ENCODE data around the gene MCF2L.

Gene MCF2L

DNA sequence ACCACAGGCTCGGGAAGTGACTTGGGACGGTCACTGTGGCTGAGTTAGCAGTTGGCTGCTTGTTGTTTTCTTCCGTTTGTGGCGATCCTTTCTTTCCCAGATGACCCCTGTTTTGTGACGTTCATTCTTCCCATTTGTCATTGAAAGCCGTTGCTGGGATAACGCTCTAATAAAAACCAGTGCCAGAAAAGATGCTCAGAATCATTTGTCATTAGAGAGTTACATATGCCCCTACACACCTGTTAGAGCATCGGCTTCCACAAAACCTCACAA, 39.3 kb upstream of the MCF2L start:
- Histone ChIP-seq H3K18ac (ENCODE audit: low read depth in 1 of 2, low read length in 2 of 2) (no peak overlapping the region), H2BK120ac (ENCODE audit: low read depth, low read length) (no peak overlapping the region), H3K4me2 (ENCODE audit: low read length, poor library complexity, severe bottlenecking) (no peak overlapping the region), H4K8ac (ENCODE audit: low read length) (no peak overlapping the region), H2AFZ (ENCODE audit: low read depth, low read length) (no peak overlapping the region), H3K9me3 (ENCODE audit: control insufficient read depth, low read length) (peaks cover 7% of the 10 kb centered on the region), H2BK12ac (ENCODE audit: low read length in 2 of 2) (no peak overlapping the region), H3K23ac (ENCODE audit: low read length in 2 of 2) (no peak overlapping the region), H3K27ac (ENCODE audit: low read length, poor library complexity, severe bottlenecking) (no peak overlapping the region), H4K91ac (ENCODE audit: low read length) (no peak overlapping the region), H3K14ac (ENCODE audit: low read length in 2 of 2) (no peak overlapping the region), H3K4me1 (ENCODE audit: control insufficient read depth, insufficient read depth, low read depth, low read length) (peaks cover 18% of the 10 kb centered on the region), H2AK5ac (ENCODE audit: low read length, severe bottlenecking) (no peak overlapping the region), H2BK5ac (ENCODE audit: low read depth, low read length, poor library complexity, severe bottlenecking) (no peak overlapping the region), H3K9ac (ENCODE audit: low read length) (no peak overlapping the region), H3K4me3 (ENCODE audit: insufficient read depth in 1 of 2, low read depth in 1 of 2, low read length in 2 of 2) (no peak overlapping the region), H3K79me1 (replicated peaks; ENCODE audit: low read length, poor library complexity, severe bottlenecking) (no peaks in the 10 kb centered on the region), H3K36me3 (ENCODE audit: control insufficient read depth in 1 of 2, insufficient read depth in 2 of 2, low read depth in 1 of 2, low read length in 2 of 2) (no peaks in the 10 kb centered on the region), H2BK15ac (ENCODE audit: low read depth, poor library complexity, severe bottlenecking) (no peak overlapping the region), H3K4ac (ENCODE audit: low read depth in 1 of 2, low read length in 2 of 2) (no peak overlapping the region), H3K27me3 (ENCODE audit: control insufficient read depth in 1 of 2, insufficient read depth in 1 of 2, low read length in 2 of 2) (peaks cover 15 to 80% of the 10 kb centered on the region in 2 experiments)
- DNase-seq = no peak
- WGBS = 87% methylated on average over 8 of the region's 8 CpGs

DNA sequence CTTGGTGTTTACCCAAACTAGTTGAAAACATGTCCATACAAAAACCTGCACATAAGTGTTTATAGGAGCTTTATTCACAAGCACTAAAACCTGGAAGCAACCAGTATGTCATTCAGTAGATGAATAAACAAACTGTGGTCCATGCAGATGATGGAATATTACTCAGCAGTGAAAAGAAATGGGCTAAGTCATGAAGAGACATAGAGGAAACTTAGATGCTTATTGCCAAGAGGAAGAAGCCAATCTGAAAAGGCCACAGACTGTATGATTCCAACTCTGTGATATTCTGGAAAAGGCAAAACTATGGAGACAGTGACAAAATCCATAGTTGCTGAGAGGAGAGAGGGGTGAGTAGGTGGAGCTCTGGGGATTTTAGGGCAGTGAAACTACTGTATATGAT, 38.8 kb upstream of the MCF2L start:
- Histone ChIP-seq H3K23ac (ENCODE audit: low read length in 2 of 2) (no peak overlapping the region), H4K8ac (ENCODE audit: low read length) (no peak overlapping the region), H3K4me2 (ENCODE audit: low read length, poor library complexity, severe bottlenecking) (no peak overlapping the region), H3K9ac (ENCODE audit: low read length) (no peak overlapping the region), H2BK120ac (ENCODE audit: low read depth, low read length) (no peak overlapping the region), H3K18ac (ENCODE audit: low read depth in 1 of 2, low read length in 2 of 2) (no peak overlapping the region), H2BK12ac (ENCODE audit: low read length in 2 of 2) (no peak overlapping the region), H3K36me3 (ENCODE audit: control insufficient read depth in 1 of 2, insufficient read depth in 2 of 2, low read depth in 1 of 2, low read length in 2 of 2) (no peaks in the 10 kb centered on the region), H3K4me3 (ENCODE audit: insufficient read depth in 1 of 2, low read depth in 1 of 2, low read length in 2 of 2) (no peak overlapping the region), H4K91ac (ENCODE audit: low read length) (no peak overlapping the region), H3K4ac (ENCODE audit: low read depth in 1 of 2, low read length in 2 of 2) (no peak overlapping the region), H3K79me1 (replicated peaks; ENCODE audit: low read length, poor library complexity, severe bottlenecking) (no peaks in the 10 kb centered on the region), H3K4me1 (ENCODE audit: control insufficient read depth, insufficient read depth, low read depth, low read length) (peaks cover 18% of the 10 kb centered on the region), H3K27ac (ENCODE audit: low read length, poor library complexity, severe bottlenecking) (no peak overlapping the region), H3K9me3 (ENCODE audit: control insufficient read depth, low read length) (peaks cover 7% of the 10 kb centered on the region), H2BK15ac (ENCODE audit: low read depth, poor library complexity, severe bottlenecking) (no peak overlapping the region), H3K14ac (ENCODE audit: low read length in 2 of 2) (no peak overlapping the region), H2AK5ac (ENCODE audit: low read length, severe bottlenecking) (no peak overlapping the region), H3K27me3 (ENCODE audit: control insufficient read depth in 1 of 2, insufficient read depth in 1 of 2, low read length in 2 of 2) (peaks cover 15 to 79% of the 10 kb centered on the region in 2 experiments), H2BK5ac (ENCODE audit: low read depth, low read length, poor library complexity, severe bottlenecking) (no peak overlapping the region), H2AFZ (ENCODE audit: low read depth, low read length) (no peak overlapping the region)
- no peak for DNase-seq

DNA sequence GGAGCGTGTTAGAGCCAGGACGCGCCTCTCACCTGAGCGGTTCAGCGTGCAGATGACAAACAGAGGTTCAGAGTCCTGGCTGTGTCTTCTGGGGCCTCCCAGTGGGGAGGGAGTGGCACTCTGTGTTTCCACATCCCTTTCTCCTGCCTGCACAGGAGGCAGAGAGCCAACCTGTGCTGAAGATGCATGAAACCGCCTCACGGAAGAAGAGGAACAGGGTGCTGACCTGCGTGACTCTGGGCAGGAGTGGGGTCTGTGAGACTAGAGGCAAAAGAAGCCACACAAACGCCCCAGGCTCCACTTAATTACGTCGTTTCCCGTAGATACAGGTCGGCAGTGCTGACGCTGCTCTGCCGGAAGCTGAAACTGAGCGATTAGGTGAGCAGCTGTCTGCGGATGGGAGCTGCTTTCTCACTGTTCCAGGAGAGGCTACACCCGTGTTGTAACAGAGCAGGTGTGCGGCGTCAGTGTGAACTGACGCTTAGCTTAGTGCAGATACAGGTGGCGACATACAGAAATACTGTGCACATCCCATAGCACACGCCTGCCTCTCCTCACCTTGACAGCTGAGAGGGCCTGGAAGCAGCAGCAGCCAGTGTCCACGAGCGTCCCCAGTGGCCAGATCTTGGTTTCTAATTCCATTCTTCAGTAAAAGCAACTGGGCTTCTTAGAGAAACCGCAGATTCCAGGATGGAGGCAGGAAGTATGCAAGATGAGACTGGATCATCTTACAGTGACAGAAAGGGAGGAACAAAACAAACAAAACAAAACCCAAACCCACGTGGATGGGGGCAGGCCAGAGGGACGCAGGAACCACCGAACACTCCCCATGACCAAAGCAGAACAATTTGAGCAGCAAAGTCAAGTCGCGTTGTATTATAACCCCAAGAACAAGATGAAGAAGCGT, 37.7 kb upstream of the MCF2L start:
- DNase-seq = peak; percentile 73
- Histone ChIP-seq H2AFZ (ENCODE audit: low read depth, low read length) (no peak overlapping the region), H3K4me2 (ENCODE audit: low read length, poor library complexity, severe bottlenecking) (no peak overlapping the region), H3K4me1 (ENCODE audit: control insufficient read depth, insufficient read depth, low read depth, low read length) (peaks cover 18% of the 10 kb centered on the region), H3K4ac (ENCODE audit: low read depth in 1 of 2, low read length in 2 of 2) (no peak overlapping the region), H3K23ac (ENCODE audit: low read length in 2 of 2) (no peak overlapping the region), H3K27ac (ENCODE audit: low read length, poor library complexity, severe bottlenecking) (no peak overlapping the region), H3K4me3 (ENCODE audit: insufficient read depth in 1 of 2, low read depth in 1 of 2, low read length in 2 of 2) (no peak overlapping the region), H2BK15ac (ENCODE audit: low read depth, poor library complexity, severe bottlenecking) (no peak overlapping the region), H4K91ac (ENCODE audit: low read length) (peak overlapping the region; percentile 44), H3K9me3 (ENCODE audit: control insufficient read depth, low read length) (peaks cover 7% of the 10 kb centered on the region), H3K18ac (ENCODE audit: low read depth in 1 of 2, low read length in 2 of 2) (no peak overlapping the region), H3K27me3 (ENCODE audit: control insufficient read depth in 1 of 2, insufficient read depth in 1 of 2, low read length in 2 of 2) (peaks cover 15 to 81% of the 10 kb centered on the region in 2 experiments), H2BK12ac (ENCODE audit: low read length in 2 of 2) (no peak overlapping the region), H2BK5ac (ENCODE audit: low read depth, low read length, poor library complexity, severe bottlenecking) (no peak overlapping the region), H2BK120ac (ENCODE audit: low read depth, low read length) (no peak overlapping the region), H3K36me3 (ENCODE audit: control insufficient read depth in 1 of 2, insufficient read depth in 2 of 2, low read depth in 1 of 2, low read length in 2 of 2) (no peaks in the 10 kb centered on the region), H3K14ac (ENCODE audit: low read length in 2 of 2) (no peak overlapping the region), H2AK5ac (ENCODE audit: low read length, severe bottlenecking) (peak overlapping the region; percentile 18), H4K8ac (ENCODE audit: low read length) (no peak overlapping the region), H3K79me1 (replicated peaks; ENCODE audit: low read length, poor library complexity, severe bottlenecking) (no peaks in the 10 kb centered on the region), H3K9ac (ENCODE audit: low read length) (no peak overlapping the region)
- WGBS = 65% methylated on average over 32 of the region's 32 CpGs

DNA sequence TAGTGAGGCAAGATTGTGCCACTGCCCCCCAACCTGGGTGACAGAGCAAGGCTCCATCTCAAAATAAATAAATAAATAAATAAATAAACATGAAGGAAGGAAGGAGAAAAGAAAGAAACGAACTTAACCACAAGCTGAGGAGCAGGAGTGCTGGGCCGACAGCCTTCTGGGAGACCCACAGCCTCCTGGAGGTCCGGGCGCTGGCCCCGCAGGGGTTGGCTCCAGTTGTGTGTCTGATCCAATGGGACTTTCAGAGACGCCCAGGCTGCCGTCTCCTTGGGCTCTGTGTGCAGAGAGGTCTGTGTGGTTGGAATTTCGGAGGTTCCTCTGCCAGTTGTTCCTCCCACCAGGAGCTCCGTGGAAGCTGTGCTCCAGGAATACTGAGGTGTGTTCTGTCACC, 36.0 kb upstream of the MCF2L start:
- H3K4me1 ChIP-seq (ENCODE audit: control insufficient read depth, insufficient read depth, low read depth, low read length) = peaks cover 18% of the 10 kb centered on the region
- H4K8ac ChIP-seq (ENCODE audit: low read length) = no peak overlapping the region
- H3K23ac ChIP-seq (ENCODE audit: low read length in 2 of 2) = no peak overlapping the region
- H2BK12ac ChIP-seq (ENCODE audit: low read length in 2 of 2) = no peak overlapping the region
- H3K36me3 ChIP-seq (ENCODE audit: control insufficient read depth in 1 of 2, insufficient read depth in 2 of 2, low read depth in 1 of 2, low read length in 2 of 2) = no peaks in the 10 kb centered on the region
- H3K79me1 ChIP-seq (replicated peaks; ENCODE audit: low read length, poor library complexity, severe bottlenecking) = no peaks in the 10 kb centered on the region
- H3K4ac ChIP-seq (ENCODE audit: low read depth in 1 of 2, low read length in 2 of 2) = no peak overlapping the region
- peaks cover 15 to 74% of the 10 kb centered on the region in 2 experiments for H3K27me3 ChIP-seq (ENCODE audit: control insufficient read depth in 1 of 2, insufficient read depth in 1 of 2, low read length in 2 of 2)
- DNase-seq = no peak
- no peak overlapping the region for H3K4me3 ChIP-seq (ENCODE audit: insufficient read depth in 1 of 2, low read depth in 1 of 2, low read length in 2 of 2)
- peaks cover under 1% of the 10 kb centered on the region for H3K9me3 ChIP-seq (ENCODE audit: control insufficient read depth, low read length)
- whole genome bisulfite sequencing = 84% methylated on average over 8 of the region's 9 CpGs
- no peak overlapping the region for H2AFZ ChIP-seq (ENCODE audit: low read depth, low read length)
- no peak overlapping the region for H3K14ac ChIP-seq (ENCODE audit: low read length in 2 of 2)
- no peak overlapping the region for H3K27ac ChIP-seq (ENCODE audit: low read length, poor library complexity, severe bottlenecking)
- H3K18ac ChIP-seq (ENCODE audit: low read depth in 1 of 2, low read length in 2 of 2) = no peak overlapping the region
- H3K4me2 ChIP-seq (ENCODE audit: low read length, poor library complexity, severe bottlenecking) = no peak overlapping the region
- no peak overlapping the region for H3K9ac ChIP-seq (ENCODE audit: low read length)
- H2BK120ac ChIP-seq (ENCODE audit: low read depth, low read length) = no peak overlapping the region
- H2BK15ac ChIP-seq (ENCODE audit: low read depth, poor library complexity, severe bottlenecking) = no peak overlapping the region
- H2BK5ac ChIP-seq (ENCODE audit: low read depth, low read length, poor library complexity, severe bottlenecking) = no peak overlapping the region
- no peak overlapping the region for H2AK5ac ChIP-seq (ENCODE audit: low read length, severe bottlenecking)
- H4K91ac ChIP-seq (ENCODE audit: low read length) = no peak overlapping the region

Data from mesenchymal stem cell (in vitro differentiated cells and primary cell).